Stomach smooth muscle (tissue), 2 donors: ENCODE results near the gene FAM47E.

Experiments
- H3K27ac ChIP-seq: one replicate; pipeline ENCODE4 v1.7.0; 2013; ENCODE audit warnings: mild to moderate bottlenecking, low read length, inconsistent platforms
- H3K27me3 ChIP-seq, 2 donors: one replicate each; pipeline ENCODE4 v1.7.0; 2013; ENCODE audit warnings: low read length in 2 of 2; ENCODE audit not compliant: insufficient read depth in 2 of 2, control insufficient read depth in 1 of 2
- H3K36me3 ChIP-seq, 2 donors: one replicate each; pipeline ENCODE4 v1.7.0; 2013; ENCODE audit warnings: low read length in 2 of 2; ENCODE audit not compliant: control insufficient read depth in 2 of 2, insufficient read depth in 2 of 2
- H3K4me1 ChIP-seq: one replicate; pipeline ENCODE4 v1.7.0; 2013; ENCODE audit warnings: low read length; ENCODE audit not compliant: control insufficient read depth, insufficient read depth
- H3K4me3 ChIP-seq, 2 donors: one replicate each; pipeline ENCODE4 v1.7.0; 2013; ENCODE audit warnings: low read length in 2 of 2
- H3K9ac ChIP-seq, 2 donors: one replicate each; pipeline ENCODE4 v1.7.0; 2013; ENCODE audit warnings: low read length in 2 of 2, mild to moderate bottlenecking in 1 of 2
- H3K9me3 ChIP-seq, 2 donors: one replicate each; pipeline ENCODE4 v1.7.0; 2013; ENCODE audit warnings: low read length in 2 of 2; ENCODE audit not compliant: control insufficient read depth in 2 of 2
- donor health status: healthy.
- donor health status: Pancreatic carcinoma.

The FAM47E gene

DNA sequence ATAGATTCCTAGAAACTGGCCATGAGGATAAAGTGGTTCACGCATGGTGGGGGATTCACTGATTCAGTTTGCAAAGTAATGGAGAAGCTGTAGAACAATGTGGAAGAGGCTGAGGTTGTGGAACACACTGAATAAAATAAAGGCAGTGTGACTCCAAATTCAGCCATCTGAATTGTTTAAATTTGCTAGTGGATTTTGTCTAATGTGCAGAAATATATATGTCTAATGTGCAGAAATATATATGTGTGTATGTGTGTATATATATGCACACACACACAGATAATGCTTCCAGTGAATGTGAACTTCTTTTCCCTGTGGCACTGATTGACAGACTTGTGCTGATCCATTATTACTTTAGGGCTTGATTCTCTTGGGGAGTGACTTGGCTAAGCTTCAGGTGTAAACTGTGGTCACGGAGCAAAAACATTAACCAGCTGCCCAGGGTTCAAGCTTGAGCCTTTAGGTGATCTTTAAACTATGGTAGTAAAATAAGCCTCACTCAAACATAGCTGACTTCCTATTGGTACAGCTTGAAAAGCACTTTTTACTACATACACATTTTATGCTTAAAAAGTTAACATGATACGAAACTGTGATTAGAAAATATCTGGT is 58.5 kb downstream of the FAM47E start:
- Histone ChIP-seq H3K27ac (no peak overlapping the region), H3K9ac (no peak overlapping the region)

DNA sequence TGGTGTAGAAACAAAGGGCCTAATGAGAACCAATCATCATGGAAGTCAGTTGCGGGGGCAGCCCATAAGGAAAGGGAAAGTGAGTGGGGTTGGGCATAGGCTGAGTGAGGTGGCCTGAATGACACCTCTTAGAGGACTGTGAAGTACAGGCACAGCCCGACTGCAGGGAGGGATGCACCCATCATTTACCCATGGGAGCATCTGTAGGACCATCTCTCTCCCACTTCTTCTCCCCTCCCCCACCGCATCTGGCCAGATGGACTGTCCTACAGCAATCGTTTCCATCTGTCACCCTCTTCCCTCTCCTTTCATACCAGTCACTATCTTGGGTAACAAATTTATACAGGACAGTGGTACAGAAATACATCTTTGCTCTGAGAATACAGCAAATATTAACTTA is 59.2 kb downstream of the FAM47E start:
- no peak overlapping the region for H3K4me3 ChIP-seq
- H3K4me1 ChIP-seq, result peaks cover 15% of the 10 kb centered on the region
- no peaks in the 10 kb centered on the region for H3K27me3 ChIP-seq
- no peak overlapping the region for H3K27ac ChIP-seq
- H3K9ac ChIP-seq, result no peak overlapping the region
- H3K9me3 ChIP-seq, result peaks cover 0 to 1% of the 10 kb centered on the region in 2 donors
- peaks cover 4 to 10% of the 10 kb centered on the region in 2 donors for H3K36me3 ChIP-seq

More for the DNA sequence above, 58.5 kb downstream of the FAM47E start:
- Histone ChIP-seq H3K9me3 (no peaks in the 10 kb centered on the region), H3K4me3 (no peak overlapping the region), H3K27me3 (no peaks in the 10 kb centered on the region), H3K4me1 (peaks cover 22% of the 10 kb centered on the region), H3K36me3 (peaks cover 4 to 10% of the 10 kb centered on the region in 2 donors)

DNA sequence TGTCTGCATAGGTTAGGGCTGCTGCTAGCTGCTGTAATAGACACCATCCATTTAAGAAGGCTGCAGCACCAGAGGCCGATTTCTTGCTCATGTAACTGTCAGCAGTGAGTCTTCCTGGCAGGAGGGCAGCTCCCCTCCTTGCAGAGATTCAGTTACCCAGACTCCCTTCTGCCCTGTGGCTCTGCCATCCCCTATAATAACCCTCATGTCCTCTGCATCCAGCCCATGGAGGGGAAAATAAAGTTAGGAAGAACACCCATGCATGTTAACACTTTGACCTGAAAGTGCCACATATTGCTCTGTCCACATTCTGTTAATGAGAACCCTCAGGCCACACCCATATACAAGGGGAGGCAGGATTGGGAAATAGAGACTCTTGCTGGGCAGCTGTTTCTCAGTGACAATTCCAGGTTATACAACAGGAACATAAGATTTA is 60.4 kb downstream of the FAM47E start:
- Histone ChIP-seq H3K9ac (no peak overlapping the region), H3K4me3 (no peak overlapping the region), H3K9me3 (peaks cover 0 to 3% of the 10 kb centered on the region in 2 donors), H3K4me1 (peaks cover 13% of the 10 kb centered on the region), H3K36me3 (peaks cover 4 to 10% of the 10 kb centered on the region in 2 donors), H3K27me3 (no peaks in the 10 kb centered on the region), H3K27ac (no peak overlapping the region)

DNA sequence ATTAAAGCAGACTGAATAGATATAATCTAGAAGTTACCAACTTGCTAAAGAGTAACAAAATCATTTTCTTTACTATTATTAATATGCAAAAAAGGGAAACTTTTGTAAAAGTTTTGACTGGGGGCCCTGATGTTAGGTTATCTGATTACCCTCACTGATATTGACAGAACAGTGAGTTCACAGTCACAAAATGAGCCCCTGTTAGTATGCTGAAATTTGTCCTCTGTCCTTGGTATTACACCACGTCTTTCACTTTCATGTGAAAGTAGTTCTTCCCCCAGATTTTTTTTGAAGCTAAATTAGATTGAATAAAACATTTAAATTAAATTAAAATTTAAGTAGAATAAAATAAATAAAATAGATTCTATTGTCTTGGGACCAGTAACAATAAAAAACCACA is 60.9 kb downstream of the FAM47E start:
- Histone ChIP-seq H3K4me3 (no peak overlapping the region), H3K36me3 (peaks cover 4 to 10% of the 10 kb centered on the region in 2 donors), H3K27ac (no peak overlapping the region), H3K9me3 (peaks cover 0 to 3% of the 10 kb centered on the region in 2 donors), H3K4me1 (peaks cover 13% of the 10 kb centered on the region), H3K27me3 (no peaks in the 10 kb centered on the region), H3K9ac (no peak overlapping the region)

DNA sequence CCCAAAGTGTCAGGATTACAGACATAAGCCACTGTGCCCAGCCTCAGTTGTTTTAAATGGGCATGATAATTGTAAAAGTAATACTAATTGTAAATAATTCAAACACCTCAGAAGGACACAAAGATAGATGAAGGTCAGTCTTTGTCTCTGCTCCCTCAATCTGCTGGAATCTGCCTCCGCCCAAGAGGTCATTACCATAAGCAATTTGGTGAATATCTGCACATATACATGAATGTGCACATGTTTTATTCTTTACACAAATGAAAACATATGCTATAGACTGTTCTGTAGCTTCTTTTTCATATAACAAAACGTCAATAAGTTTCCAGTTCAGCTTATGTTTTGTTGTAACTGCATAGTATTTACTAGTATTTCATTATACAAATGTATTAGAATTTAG is 62.0 kb downstream of the FAM47E start:
- Histone ChIP-seq H3K27me3 (no peaks in the 10 kb centered on the region), H3K9me3 (peaks cover 0 to 3% of the 10 kb centered on the region in 2 donors), H3K9ac (no peak overlapping the region), H3K27ac (no peak overlapping the region), H3K36me3 (peaks cover 4 to 10% of the 10 kb centered on the region in 2 donors), H3K4me3 (no peak overlapping the region), H3K4me1 (peaks cover 6% of the 10 kb centered on the region)

DNA sequence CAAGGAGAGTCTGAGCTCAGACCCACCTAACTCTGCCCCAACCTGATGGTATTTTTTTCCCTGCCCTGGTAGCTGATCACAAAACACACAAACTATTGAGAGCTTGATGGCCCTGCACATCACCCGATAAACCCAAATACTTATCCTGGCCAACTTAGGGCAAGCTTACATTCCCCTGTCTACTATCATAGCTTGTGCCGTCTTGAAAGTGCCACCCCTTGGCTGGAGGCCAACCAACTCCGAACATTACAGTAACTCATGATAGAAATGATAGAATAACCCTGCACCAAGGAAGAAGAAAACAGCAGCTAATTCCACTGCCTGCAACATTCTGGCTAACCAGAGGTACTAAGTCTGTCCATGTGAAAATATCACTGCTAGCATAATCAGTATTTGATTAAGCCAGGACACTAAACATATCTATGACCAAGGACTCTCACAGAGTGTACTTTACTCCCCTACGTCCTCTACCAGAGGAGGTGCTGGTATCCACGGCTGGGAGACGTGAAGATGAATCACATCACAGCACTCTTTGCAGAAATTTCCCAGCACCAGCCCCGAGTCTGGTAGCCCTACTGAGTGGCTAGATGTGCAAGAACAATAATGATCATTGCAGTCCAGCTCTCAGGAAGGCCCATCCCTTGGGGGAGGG is 63.9 kb downstream of the FAM47E start:
- Histone ChIP-seq H3K36me3 (no peaks in the 10 kb centered on the region), H3K4me3 (no peak overlapping the region), H3K9ac (no peak overlapping the region), H3K9me3 (peaks cover 0 to 3% of the 10 kb centered on the region in 2 donors), H3K4me1 (peaks cover 3% of the 10 kb centered on the region), H3K27me3 (no peaks in the 10 kb centered on the region), H3K27ac (no peak overlapping the region)

DNA sequence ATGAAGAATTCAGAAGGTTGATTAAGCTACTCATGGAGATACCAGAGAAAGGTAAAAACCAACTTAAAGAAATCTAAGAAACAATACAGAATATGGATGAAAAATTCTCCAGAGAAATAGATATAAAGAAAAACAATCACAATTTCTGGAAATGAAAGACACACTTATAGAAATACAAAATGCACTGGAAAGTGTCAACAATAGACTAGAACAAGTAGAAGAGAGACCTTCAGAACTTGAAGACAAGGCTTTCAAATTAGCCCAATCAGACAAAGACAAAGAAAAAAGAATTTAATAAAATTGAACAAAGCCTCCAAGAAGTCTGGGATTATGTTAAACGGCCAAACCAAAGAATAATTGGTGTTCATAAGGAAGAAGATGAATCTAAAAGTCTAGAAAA is 64.6 kb downstream of the FAM47E start:
- H3K27ac ChIP-seq, result no peak overlapping the region
- H3K4me3 ChIP-seq, result no peak overlapping the region
- no peaks in the 10 kb centered on the region for H3K27me3 ChIP-seq
- H3K9me3 ChIP-seq, result peaks cover 0 to 3% of the 10 kb centered on the region in 2 donors
- H3K9ac ChIP-seq, result no peak overlapping the region
- H3K4me1 ChIP-seq, result peaks cover 3% of the 10 kb centered on the region
- H3K36me3 ChIP-seq, result no peaks in the 10 kb centered on the region

DNA sequence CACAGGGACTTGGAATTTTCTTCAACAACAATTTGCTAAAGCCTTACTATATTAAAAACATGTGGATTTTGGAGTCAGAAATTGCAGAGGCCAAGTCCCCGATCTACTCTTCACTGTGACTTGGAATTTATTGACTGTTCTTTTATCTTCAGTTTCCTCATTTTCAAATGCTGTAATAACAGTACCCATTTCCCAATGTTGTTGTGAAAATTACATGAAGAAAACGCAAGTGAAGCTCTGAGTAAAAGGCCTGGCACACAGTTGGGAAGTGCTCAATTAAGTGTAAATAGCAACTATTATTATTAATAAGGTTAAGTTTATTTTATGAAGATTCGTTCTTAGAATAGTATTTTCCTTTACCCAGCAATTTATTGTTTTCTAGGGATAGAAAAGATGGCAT is 70.7 kb downstream of the FAM47E start:
- Histone ChIP-seq H3K4me3 (no peak overlapping the region), H3K36me3 (no peaks in the 10 kb centered on the region), H3K9ac (no peak overlapping the region), H3K27me3 (no peaks in the 10 kb centered on the region), H3K9me3 (peaks cover 0 to 8% of the 10 kb centered on the region in 2 donors), H3K4me1 (no peaks in the 10 kb centered on the region), H3K27ac (no peak overlapping the region)

DNA sequence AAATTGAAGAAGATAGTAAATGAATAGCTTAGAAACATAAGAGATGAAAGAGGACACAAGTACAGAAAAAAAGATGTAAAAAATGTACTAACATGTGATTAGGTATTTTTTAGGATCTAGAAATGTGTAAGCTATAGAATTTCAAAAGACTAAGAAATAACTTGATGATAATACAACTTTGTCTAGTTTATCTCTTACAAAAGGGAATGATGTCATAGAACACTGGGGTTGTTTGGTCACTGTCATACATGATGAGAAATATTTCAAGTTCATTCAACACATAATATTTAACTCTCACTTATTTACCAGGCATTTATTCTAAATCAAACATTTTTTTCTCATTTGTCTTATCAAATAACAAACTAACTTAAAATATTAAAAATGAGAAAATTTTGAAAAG is 73.6 kb downstream of the FAM47E start:
- Histone ChIP-seq H3K4me1 (no peaks in the 10 kb centered on the region), H3K27me3 (no peaks in the 10 kb centered on the region), H3K4me3 (no peak overlapping the region), H3K9me3 (peaks cover 0 to 8% of the 10 kb centered on the region in 2 donors), H3K9ac (no peak overlapping the region), H3K36me3 (no peaks in the 10 kb centered on the region), H3K27ac (no peak overlapping the region)

DNA sequence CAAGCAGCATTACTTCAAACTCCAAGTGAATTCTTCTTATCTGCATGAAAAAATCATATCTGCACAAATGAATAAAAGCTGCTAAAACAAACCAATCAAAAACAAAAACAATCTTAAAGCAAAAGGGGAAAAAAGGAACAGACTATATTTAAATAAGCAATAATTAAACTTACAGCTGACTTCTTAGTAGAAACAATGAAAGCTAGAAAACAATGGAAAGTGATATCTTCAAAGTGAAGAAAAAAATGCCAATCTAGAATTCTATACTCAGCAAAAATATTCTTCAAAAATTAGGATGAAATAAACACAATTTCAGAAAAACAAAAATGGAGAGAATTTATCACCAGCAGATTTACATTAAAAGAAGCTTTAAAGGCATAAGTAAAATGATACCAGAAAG is 75.0 kb downstream of the FAM47E start:
- Histone ChIP-seq H3K9ac (no peak overlapping the region), H3K27me3 (no peaks in the 10 kb centered on the region), H3K9me3 (peaks cover 0 to 8% of the 10 kb centered on the region in 2 donors), H3K36me3 (no peaks in the 10 kb centered on the region), H3K4me3 (no peak overlapping the region), H3K4me1 (no peaks in the 10 kb centered on the region), H3K27ac (no peak overlapping the region)
